Testis (tissue), 3 donors: Measurements from ENCODE around the gene CSRNP3. TPM values are rescaled to one million over a fixed set of nuclear protein-coding genes. Genes with fewer than 3 reads are reported as not detected.

Experiments
- DNase-seq: peaks from one replicate; pipeline ENCODE4 v3.0.0-alpha.2; 2019
- H3K27ac ChIP-seq, 2 donors: fragments of 200-600 bp; sonication (generic); one replicate each; pipeline ENCODE4 v1.5.1; 2019
- H3K27me3 ChIP-seq: fragments of 200-600 bp; sonication (generic); one replicate; pipeline ENCODE4 v1.5.1; 2019
- H3K36me3 ChIP-seq: fragments of 200-600 bp; sonication (generic); one replicate; pipeline ENCODE4 v1.5.1; 2017; ENCODE audit warnings: low read depth; ENCODE audit errors: missing control alignments
- H3K4me1 ChIP-seq: fragments of 200-600 bp; sonication (generic); one replicate; pipeline ENCODE4 v1.5.1; 2019
- H3K4me3 ChIP-seq, 2 donors: fragments of 200-600 bp; sonication (generic); one replicate each; pipeline ENCODE4 v1.5.1; 2017 to 2019
- H3K9me3 ChIP-seq: fragments of 200-600 bp; sonication (generic); one replicate; pipeline ENCODE4 v1.5.1; 2017
- POLR2A ChIP-seq: fragments of 450-650 bp; IDR thresholded peaks from one replicate; pipeline ENCODE4 v1.6.1; 2017; ENCODE audit warnings: antibody characterized with exemption, mild to moderate bottlenecking, moderate library complexity
- WGBS, 2 donors: methylation state at CpG; one replicate each; pipeline ENCODE4 v1.1.5; 2018; 5-methylcytosine and 5-hydroxymethylcytosine counted together
- intact Hi-C: fragments of 100-400 bp; cut with DNase I; formaldehyde crosslinking; loops from one replicate; pipeline ENCODE4 v1.15.1; 2023; ENCODE audit warnings: low total_unique reads
- polyA plus RNA-seq: library from polyadenylated mRNA; stranded (reverse); fragments of 350-450 nt; fragmentation: Illumina TruSeq; extraction: RNeasy Lipid Tissue Mini Kit (QIAGEN cat#74804); gene quantifications from one replicate; pipeline ENCODE4 v1.2.3, GENCODE V29; 2014; ENCODE audit warnings: low read depth, low replicate concordance; ENCODE audit not compliant: insufficient read depth
- total RNA-seq, 2 donors: library from RNA; depleted of rRNA; stranded (reverse); fragments of >200 nt; gene quantifications; one replicate each; pipeline ENCODE4 v1.2.3, GENCODE V29; 2016
- TF ChIP-seq, protein P1 (sequence below), 3 experiments: fragments of 450-650 bp in 2 of 3; fragments of 200-600 bp in 1 of 3; sonication (generic) in 1 of 3; IDR thresholded peaks; one replicate each; pipeline ENCODE4 v1.5.1; 2016 to 2019; ENCODE audit warnings: antibody characterized with exemption in 3 of 3, mild to moderate bottlenecking in 2 of 3, moderate library complexity in 1 of 3

CSRNP3 gene
- total and polyA plus RNA-seq, 3 donors from 2014 or later = 3.0 to 6.1 (median 5.3) TPM

DNA sequence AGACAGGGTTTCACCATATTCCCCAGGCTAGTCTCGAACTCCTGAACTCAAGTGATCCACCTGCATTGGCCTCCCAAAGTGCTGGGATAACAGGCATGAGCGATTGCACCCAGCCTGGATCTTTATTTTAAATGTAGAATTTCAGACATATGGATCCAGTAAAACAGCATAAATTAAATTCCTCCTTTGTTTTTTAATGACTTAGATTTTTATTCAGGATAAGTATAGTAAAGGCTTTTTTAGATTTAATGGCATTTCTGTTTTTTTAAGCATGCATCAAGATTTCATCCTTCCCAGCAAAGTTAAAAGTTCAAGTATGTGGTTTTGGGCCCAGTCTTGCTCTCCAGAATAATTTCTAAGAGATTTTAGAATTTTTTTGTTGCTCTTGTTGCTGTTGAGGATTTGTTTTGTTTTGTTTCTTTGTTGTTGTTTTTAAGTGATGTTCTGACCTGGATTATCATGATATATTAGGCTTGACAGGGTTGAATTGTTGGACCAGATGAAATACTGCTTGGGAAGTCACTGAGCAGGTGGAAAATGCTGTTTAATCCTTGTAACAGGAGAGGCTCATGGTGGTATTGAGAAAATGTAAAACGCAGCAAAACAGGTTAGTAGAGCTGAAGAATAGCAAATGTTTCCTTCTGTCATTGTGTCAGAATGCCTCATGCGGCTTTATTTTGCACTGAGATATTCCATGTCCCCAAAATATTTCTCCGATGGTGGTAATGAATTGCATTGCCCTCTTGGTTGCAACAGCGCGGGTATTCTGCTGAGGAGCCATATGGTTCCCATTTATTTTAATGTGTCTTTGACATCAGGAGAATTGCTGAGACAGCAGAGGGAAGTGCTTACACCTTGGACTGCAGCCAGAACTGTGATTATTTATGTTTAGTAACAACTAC lies 176.7 kb downstream of the CSRNP3 start:
- WGBS, 2 donors = 75 to 81% methylated on average over 7 of the region's 7 CpGs
- no peak for TF ChIP-seq POLR2A
- TF ChIP-seq, protein P1, sequence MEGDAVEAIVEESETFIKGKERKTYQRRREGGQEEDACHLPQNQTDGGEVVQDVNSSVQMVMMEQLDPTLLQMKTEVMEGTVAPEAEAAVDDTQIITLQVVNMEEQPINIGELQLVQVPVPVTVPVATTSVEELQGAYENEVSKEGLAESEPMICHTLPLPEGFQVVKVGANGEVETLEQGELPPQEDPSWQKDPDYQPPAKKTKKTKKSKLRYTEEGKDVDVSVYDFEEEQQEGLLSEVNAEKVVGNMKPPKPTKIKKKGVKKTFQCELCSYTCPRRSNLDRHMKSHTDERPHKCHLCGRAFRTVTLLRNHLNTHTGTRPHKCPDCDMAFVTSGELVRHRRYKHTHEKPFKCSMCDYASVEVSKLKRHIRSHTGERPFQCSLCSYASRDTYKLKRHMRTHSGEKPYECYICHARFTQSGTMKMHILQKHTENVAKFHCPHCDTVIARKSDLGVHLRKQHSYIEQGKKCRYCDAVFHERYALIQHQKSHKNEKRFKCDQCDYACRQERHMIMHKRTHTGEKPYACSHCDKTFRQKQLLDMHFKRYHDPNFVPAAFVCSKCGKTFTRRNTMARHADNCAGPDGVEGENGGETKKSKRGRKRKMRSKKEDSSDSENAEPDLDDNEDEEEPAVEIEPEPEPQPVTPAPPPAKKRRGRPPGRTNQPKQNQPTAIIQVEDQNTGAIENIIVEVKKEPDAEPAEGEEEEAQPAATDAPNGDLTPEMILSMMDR (IDR thresholded peaks at IDR 0.05) = no peak
- no peak for DNase-seq

DNA sequence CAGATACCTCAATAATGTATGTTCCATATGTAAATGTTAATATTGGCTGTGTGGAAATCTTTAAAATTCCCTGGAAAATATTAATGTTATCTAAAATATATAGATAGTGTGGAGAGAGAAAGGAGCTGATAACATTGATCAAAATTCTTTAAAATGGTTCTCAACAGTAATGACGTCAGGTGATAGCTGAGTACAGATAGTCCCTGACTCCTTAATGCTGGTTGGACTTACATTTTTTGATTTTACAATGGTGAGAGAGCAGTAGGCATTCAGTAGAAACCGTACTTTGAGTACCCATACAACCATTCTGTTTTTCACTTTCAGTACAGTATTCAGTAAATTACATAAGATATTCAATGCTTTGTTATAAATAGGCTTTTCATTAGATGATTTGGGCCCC lies 177.9 kb downstream of the CSRNP3 start:
- intact Hi-C loops = no loop called here
- H3K27me3 ChIP-seq = no peaks in the 10 kb centered on the region
- no peaks in the 10 kb centered on the region for H3K36me3 ChIP-seq
- DNase-seq = no peak
- no peaks in the 10 kb centered on the region for H3K4me1 ChIP-seq
- H3K9me3 ChIP-seq = no peaks in the 10 kb centered on the region
- H3K27ac ChIP-seq = no peak overlapping the region
- 83 to 93% methylated on average over 2 of the region's 2 CpGs for WGBS, 2 donors
- H3K4me3 ChIP-seq = no peak overlapping the region
- TF ChIP-seq, protein P1 (IDR thresholded peaks at IDR 0.05) = no peak
- no peak for TF ChIP-seq POLR2A

More for the DNA sequence above, 176.7 kb downstream of the CSRNP3 start:
- no peaks in the 10 kb centered on the region for H3K4me1 ChIP-seq
- H3K27me3 ChIP-seq = no peaks in the 10 kb centered on the region
- H3K9me3 ChIP-seq = no peaks in the 10 kb centered on the region
- no peak overlapping the region for H3K4me3 ChIP-seq
- intact Hi-C loops = no loop called here
- H3K27ac ChIP-seq = no peak overlapping the region
- no peaks in the 10 kb centered on the region for H3K36me3 ChIP-seq

DNA sequence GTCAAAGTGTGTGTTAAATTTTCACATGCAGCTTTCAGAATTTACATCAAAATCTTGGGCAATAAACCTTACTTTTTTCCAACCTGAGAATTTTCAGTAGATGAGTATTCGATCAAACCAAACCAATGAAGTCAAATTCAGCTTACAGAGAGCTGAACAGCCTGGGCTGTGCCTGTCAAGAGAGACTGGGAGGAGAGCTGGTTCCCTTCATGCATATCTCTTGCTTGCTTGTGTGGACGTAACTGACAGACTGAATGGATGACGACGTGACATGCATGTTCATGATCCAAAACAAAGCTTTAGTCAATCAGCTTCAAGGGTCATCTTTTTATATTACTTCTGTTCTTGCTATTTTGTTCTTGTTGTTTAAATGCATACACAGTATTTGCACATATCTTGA lies 179.3 kb downstream of the CSRNP3 start:
- 65 to 81% methylated on average over 4 of the region's 4 CpGs for WGBS, 2 donors
- no peak for DNase-seq
- Histone ChIP-seq H3K27me3 (no peaks in the 10 kb centered on the region), H3K4me1 (no peaks in the 10 kb centered on the region), H3K9me3 (no peaks in the 10 kb centered on the region), H3K4me3 (no peak overlapping the region), H3K36me3 (no peaks in the 10 kb centered on the region), H3K27ac (no peak overlapping the region)
- TF ChIP-seq, protein P1 (IDR thresholded peaks at IDR 0.05) = no peak
- TF ChIP-seq POLR2A = no peak
- intact Hi-C loops = no loop called here

DNA sequence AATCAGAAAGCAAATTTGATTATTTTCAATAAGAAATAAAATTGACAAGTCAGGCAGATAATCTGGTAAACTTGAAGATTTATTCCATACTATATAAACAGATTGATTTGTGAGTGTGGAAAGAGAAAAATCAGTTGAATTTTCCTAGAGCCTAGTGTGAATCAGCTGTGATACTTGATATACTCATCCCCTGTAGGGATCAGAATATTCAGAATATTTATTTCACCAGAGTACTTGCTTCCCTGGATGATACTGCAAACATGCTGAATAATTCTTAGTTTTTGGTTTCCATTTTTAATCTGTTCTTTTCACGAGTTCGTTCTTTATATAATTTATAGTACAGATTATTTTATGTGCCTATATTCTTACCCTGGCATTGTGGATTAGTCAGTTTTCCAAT lies 181.7 kb downstream of the CSRNP3 start:
- H3K27ac ChIP-seq = no peak overlapping the region
- H3K27me3 ChIP-seq = no peaks in the 10 kb centered on the region
- no peak for DNase-seq
- H3K36me3 ChIP-seq = no peaks in the 10 kb centered on the region
- no peak for TF ChIP-seq POLR2A
- TF ChIP-seq, protein P1 (IDR thresholded peaks at IDR 0.05) = no peak
- H3K9me3 ChIP-seq = no peaks in the 10 kb centered on the region
- no peaks in the 10 kb centered on the region for H3K4me1 ChIP-seq
- WGBS, 2 donors = 95 to 98% methylated on average over 2 of the region's 2 CpGs
- H3K4me3 ChIP-seq = no peak overlapping the region
- intact Hi-C loops = no loop called here

DNA sequence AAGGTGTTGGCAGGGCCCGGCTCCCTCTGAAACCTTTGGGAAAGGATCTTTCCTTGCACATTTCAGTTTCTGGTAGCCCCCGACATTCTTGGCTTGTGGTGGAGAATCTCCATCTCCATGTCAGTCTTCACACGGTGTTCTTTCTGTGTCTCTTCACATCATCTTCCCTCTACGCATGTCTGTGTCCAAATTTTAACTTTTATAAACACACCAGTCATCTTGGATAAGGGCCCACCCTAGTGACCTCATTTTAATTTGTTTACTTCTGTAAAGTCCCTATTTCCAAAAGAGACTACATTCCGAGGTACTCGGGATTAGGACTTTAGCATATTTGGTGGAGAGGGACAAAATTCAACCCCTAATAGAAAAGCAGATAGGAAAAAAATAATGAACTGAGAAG lies 186.2 kb downstream of the CSRNP3 start:
- H3K4me3 ChIP-seq = no peak overlapping the region
- no peak overlapping the region for H3K27ac ChIP-seq
- H3K27me3 ChIP-seq = no peaks in the 10 kb centered on the region
- no peak for TF ChIP-seq POLR2A
- TF ChIP-seq, protein P1 (IDR thresholded peaks at IDR 0.05) = no peak
- H3K36me3 ChIP-seq = no peaks in the 10 kb centered on the region
- intact Hi-C loops = no loop called here
- WGBS, 2 donors = 54 to 55% methylated on average over 6 of the region's 6 CpGs
- H3K4me1 ChIP-seq = no peaks in the 10 kb centered on the region
- H3K9me3 ChIP-seq = no peaks in the 10 kb centered on the region
- no peak for DNase-seq
